Renal pelvis (tissue), 4 donors: ENCODE measurements around the gene DSTYK. TPM values are rescaled to one million over a fixed set of nuclear protein-coding genes. Genes with fewer than 3 reads are reported as not detected.

Experiments used
- DNase-seq: peaks from one replicate; pipeline ENCODE4 v3.0.0-alpha.2; 2013
- polyA plus RNA-seq, 3 donors: library from polyadenylated mRNA; unstranded; fragments of 120-200 nt; gene quantifications; one replicate each; pipeline ENCODE4 v1.2.1, GENCODE V29; 2013; ENCODE audit not compliant: insufficient read length in 3 of 3

The DSTYK gene
- polyA plus RNA-seq, 3 donors = 15.2 to 20.8 (median 18.0) TPM

DNA sequence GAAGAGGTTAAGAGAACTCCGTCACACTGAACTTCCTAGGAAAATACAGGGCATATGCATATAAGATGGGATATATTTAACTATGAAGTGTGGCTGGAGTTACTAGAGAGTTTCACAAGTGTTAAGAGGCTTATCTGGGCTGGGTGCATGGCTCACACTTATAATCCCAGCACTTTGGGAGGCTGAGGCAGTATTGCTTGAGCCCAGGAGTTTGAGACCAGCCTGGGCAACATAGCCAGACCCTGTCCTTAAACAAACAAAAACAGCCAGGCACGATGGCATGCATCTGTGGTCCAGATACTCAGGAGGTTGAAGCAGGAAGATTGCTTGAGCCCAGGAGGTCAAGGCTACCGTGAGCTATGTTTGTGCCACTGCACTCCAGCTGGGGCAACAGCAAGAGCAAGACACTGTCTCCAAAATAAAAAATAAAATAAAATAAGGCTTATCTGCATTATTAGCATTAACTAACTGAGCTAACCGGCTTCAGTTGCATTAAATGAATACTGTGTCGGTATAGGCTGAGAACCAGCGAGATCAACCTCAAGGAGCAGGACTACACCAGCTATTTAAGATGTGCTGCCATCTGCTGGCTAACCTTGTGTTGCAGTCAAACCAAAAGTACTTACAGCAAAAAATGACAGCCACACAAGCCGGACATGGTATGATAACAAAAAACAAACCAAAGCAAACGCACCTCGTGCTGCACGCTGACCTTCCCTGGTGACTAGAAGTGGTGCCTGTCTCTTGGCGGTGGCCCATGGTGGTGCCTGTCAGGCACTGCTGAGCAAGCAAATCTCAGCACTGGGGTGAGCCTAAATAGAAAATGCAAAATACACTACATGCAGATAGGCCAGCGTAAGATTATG, 70.0 kb downstream of the DSTYK start:
- peak; percentile 73 for DNase-seq

DNA sequence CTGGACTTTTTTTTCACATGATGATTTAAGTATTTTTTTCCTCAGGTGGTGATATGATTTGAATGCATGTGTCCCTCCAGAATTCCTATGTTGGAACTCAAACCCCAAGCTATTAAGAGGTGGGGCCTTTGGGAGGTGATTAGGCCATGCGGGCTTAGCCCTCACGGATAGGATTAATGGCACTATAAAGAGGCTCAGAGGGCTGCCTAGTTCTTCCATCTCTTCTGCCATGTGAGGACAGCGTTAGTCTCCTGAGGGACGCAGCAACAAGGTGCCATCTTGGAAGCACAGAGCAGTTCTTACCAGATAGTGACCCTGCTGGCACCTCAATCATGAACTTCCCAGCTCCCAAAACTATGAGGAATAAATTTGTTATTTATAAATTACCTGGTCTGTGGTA, 71.4 kb downstream of the DSTYK start:
- DNase-seq = no peak

DNA sequence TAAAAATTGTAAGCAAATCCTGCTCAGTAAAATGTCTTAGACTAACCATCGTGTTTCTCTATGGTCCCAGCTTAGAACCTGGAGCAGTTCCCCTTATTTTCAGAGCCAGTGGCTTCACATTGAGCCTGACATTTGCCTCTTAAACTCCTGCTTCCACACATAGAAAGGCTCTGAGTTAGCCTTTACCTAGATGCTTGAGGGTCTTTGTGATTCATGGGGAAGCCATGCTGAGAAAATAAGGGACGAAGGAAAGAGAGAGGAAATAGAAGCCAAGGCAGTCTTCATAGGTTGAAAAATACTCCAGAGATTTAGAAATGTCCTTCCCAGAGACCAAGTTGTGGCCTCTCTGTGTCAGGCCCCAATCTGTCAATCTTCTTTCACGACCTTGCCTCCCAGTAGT, 73.6 kb downstream of the DSTYK start:
- DNase-seq = no peak

DNA sequence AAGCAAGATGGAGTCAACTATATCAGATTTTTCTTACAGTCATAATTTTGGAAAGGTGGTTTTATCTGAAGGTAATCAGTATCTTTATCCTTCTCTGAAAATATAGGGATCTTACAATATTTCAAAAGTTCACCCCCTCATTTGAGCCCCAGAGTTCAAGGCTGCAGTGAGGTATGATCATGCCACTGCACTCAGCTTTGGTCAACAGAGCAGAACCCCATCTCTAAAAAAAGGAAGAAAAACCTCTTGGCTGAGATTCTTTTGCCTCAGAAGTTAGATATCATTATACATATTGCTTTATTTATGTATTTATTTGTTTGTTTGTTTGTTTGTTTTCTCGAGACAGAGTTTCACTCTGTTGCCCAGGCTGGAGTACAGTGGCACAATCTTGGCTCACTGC, 78.2 kb downstream of the DSTYK start:
- DNase-seq = no peak

DNA sequence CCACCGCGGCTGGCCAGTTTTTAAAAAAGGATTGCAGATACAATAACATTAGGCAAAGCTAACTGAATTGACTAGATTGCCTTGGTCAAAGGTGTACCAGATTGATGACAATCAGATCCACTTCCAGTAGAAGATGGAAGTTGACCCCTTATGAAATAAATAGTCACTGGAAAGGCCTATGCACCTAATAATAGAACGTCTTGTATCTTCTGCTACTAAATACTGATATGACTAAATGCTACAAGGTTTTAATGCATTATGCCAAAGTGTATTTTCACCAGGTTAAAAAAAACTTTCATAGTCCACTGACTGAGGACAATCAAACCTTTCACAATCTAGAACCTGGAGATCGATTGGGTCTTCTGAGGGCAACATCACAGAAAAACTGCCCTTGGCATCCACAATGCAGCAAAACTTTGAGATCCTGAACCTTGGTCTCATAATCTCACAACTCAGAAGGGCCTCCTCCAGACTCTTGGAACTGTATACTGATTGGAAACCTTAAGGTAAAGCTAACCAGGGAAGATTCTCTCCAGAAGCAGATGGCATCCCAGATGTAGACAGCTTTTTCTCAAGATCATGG, 82.0 kb downstream of the DSTYK start:
- DNase-seq = no peak

DNA sequence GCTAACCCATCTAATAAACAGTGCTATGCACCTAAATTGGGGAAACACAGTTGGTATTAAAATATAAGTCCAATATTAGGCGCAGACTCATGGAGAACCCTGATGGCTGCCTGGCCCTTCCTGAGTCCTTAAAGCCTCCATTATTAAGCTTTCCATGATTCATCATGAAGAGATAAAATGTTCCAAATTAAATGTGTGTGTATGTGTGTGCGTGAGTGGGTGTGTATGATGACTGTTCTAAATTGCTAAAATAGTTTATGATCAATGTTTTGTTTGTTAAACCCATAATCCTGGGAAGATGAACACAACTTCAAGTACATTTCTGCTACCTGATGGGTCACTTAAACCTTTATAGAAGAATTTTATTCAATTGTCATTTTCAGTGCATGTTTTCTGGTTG, 83.5 kb downstream of the DSTYK start:
- DNase-seq = no peak

DNA sequence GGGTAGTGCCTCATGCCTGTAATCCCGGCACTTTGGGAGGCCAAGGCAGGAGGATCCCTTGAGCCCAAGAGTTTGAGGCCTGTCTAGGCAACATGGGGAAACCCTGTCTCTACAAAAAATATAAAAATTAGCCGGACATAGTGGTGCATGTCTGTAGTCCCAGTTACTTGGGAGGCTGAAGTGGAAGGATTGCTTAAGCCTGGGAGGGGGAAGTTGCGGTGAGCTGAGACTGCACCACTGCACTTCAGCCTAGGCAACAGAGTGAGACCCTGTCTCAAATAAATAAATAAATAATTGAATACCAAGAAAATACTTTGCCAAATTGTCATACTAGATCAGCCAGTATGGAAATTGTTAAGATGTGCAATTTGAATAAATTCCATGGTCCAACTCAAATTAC, 83.9 kb downstream of the DSTYK start:
- no peak for DNase-seq

DNA sequence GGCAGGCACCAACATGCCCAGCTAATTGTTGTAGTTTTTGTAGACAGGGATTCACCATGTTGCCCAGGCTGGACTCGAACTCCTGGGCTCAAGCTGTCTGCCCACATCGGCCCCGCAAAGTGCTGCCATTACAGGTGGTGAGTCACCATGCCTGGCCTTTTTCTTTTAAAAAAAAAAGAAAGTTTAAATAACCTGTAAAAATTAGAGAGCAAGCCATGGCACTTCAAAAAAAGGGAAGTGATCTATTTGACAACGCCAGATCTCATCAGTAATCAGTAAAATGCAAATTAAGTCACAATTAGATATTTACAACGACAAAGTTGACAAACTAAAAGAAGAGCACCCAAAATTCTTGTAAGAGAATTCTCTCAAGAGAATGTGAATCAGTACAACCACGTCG, 86.8 kb downstream of the DSTYK start:
- DNase-seq = no peak

DNA sequence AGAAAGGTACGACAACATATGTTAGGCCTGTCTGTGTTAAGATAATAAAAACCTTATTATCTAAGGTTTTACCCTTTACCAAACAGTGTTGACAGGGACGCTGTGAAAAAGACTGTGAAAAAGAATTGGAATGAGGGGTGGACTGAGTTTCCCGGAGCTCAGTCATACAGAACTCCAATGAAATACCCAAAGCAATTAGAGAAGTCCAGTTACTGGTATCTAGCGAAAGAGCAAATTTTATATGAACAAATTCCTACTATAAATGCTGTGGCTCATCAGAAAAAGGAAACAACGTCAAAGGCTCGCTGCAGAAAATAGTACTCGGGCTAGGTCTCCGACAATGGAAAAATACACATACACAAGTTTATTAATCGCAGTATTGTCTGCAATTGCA, 89.0 kb downstream of the DSTYK start:
- no peak for DNase-seq

DNA sequence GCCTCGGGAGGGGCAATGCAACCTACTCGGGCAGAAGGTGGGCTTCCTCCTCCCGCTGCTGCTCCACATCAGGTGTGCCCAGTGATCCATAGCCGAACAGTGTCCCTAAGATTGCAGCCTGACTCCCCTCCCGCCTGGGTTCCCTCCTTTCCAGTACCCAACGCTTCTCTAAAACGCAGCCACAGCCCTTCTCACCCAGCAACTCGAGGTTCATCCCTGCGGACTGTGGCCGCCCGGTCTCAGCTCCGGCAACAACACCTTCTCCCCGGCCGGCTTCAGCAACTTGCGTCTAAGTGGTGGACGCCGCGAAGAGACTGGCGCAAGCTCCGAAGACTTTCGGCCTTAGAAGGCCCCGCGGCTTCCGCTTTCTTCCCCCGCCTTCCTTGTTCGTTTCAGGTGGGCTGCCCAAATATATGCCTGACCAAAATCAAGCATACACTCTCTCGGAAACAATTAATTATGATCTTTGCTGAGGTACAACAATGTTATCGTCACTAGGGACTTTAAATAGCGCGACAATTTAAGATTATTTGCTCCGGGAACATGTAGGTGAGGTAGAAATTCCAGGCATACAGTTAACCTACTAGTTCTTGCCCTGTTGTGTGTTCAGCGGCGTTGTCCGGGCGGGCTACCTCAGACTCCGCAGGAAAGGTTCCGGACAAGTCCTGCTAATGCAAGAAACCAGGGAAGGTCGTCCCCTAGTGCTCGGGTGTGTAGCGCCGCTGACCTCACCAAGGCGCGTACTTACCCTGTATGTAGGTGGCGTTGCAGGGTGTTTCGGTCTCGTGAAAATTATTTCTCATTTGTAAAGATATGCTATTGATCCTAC, 89.6 kb downstream of the DSTYK start, which contains the start of gene RBBP5:
TSS of gene RBBP5 (minus strand) at position 319 of the 829 bp plus-strand sequence. CDS start at position 214, 105 bp downstream.
- peak; percentile 96 for DNase-seq

DNA sequence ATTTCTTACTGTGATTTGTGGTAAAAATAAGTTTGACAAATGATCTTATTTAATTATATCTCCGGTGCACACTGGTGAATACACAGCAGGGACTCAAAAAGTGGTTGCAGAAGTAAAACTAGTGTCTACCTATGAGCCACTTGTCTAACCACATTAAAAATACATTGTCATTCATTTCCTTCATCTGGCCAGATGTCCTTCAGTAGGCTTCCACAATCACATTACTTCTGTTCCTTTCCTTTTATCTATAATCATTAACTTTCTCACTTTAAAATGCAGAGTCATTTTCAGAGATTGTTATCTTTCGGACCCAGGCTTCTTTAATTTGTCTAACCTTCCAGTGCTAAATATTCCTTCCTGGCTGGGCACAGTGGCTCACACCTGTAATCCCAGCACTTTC, 92.8 kb downstream of the DSTYK start:
- DNase-seq = no peak

DNA sequence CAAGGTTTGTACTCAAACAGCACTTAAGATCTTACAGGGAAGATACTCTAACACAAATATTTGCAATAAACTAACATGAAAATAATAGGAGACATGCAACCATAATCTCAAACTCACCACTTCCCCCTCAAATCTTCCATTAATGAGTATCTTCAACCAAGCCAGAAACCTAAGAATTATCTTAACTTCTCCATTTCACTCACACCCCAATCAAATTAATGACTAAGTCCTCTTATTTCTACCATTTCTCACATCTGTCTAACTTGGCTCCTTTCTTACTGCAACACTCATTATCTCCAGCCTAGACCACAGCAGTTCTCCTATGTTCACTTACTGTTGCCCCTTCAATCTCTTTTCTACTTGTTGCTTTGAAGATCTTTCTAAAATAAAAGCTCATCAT, 100.1 kb downstream of the DSTYK start:
- DNase-seq = no peak

DNA sequence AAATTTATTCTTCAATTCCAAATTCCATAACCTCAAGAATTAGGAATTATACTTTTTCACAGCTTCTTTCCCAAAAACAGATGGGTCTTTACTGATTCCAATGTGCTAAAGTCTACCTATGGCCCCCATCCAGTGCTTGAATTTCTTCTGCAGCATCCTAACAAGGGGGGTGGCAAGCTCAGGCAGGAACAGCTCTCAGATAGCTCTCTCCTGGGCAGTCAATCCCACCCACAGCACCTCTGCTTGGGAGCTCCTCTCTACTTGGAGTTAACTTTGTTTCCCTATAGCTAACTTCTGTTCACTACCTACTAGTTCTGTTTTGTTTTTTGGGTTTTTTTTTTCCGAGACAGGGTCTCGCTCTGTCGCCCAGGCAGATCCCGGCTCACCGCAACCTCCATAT, 101.8 kb downstream of the DSTYK start:
- DNase-seq = no peak

DNA sequence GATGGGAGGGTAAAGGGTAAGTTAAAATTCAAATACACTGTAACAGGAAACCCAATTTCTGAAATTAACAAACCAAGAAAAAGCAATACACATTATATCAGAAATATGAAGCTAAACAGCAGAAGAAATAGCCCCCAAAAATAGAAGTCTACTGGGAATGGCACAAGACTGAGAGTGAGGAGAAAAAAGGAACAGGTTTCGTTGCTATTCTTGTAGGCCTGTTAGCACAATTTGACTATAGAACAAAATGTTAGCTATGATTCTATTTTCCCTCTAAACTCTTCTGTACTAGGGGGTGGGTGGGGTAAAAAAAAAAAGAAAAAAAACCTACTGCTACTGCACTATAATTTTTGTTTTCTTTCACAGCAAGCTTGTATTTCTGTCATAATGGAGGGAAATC, 102.2 kb downstream of the DSTYK start:
- DNase-seq = no peak

DNA sequence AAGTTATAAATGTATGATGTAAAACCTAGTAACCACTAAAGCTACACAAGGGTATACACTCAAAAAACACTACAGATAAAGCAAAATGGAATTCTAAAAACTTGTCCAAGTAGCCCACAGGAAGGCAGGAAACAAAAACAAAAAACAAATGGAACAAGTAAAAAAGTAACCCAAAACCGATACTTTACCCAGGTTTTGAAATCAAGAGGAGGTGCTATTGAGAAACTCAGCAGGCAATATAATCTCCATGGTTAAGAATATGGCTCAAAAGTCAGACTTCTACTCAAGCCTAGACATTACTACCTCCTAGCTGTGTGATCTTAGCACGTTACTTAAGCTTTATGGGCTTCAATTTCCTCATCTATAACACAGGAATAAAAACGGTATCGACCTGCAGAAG, 103.0 kb downstream of the DSTYK start:
- no peak for DNase-seq

DNA sequence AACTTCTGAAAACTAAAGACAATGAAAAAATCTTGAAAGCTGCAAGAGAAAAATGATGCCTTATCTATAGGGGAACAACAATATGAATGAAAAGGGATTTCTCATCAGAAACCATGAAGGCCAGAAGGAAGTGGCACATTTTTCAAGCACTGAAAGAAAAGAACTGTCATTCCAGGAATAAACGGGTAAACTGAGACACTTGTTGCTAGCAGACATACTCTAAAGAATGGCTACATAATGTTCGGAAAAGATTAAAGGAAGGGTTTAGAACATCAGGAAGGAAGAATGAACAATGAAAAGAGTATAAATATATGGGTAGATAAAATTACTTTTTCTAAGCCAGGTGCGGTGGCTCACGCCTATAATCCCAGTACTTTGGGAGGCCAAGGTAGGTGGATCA, 104.2 kb downstream of the DSTYK start:
- DNase-seq = no peak

DNA sequence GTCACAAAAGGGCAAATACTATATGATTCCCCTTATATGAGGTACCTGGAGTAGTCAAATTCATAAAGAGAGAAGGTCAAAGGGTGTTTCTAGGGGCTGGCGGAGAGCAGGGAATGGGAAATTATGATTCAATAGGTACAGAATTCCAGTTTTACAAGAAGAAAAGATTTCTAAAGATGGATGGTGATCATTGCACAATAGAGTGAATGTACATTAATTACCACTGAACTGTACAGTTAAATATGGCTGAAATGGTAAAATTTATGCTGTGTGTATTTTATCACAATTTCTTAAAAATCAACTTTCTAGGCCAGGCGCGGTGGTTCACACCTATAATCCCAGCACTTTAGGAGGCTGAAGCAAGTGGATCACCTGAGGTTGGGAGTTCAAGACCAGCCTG, 109.1 kb downstream of the DSTYK start:
- no peak for DNase-seq

DNA sequence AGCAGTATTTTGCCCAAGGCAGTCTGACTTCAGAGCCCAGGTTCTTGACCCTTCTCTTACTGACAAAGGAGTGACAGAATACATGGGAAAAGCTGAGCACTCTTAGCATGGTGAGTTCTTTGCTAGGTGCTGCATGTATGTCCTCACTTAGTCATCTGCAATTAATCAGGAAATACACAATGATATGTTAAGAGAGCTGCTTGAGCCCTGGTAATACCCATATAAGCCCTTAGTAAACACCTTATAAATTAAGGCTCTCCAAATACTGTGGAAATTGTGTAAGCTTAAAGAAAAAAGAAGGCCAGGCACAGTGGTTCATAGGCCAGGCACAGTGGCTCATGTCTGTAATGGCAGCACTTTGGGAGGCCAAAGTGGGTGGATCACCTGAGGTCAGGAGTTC, 113.3 kb downstream of the DSTYK start:
- no peak for DNase-seq

DNA sequence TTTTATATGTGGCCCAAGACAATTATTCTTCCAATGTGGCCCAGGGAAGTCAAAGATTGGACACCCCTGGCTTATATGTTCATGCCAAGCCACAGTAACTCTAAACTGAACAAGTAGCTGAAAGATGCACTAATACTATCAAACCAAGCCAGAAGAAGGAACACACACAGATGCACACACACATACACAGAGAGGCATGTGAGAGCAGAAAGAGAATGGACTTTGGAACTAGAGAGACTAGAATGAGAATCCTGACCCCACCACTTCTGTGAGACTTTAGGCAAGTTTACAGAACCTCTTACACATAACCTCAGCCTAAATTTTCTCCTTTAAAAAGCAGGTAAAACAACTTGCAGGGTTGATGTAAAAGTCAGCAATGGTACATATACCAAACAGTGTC, 116.1 kb downstream of the DSTYK start:
- DNase-seq = no peak
